ENCODE results near the gene LRRC1.
"Not testable (repeated sequence)": the region's sequence is repeated elsewhere in the genome, so short reads cannot be mapped to it uniquely, and the experiment has no call there.

LRRC1 gene

DNA sequence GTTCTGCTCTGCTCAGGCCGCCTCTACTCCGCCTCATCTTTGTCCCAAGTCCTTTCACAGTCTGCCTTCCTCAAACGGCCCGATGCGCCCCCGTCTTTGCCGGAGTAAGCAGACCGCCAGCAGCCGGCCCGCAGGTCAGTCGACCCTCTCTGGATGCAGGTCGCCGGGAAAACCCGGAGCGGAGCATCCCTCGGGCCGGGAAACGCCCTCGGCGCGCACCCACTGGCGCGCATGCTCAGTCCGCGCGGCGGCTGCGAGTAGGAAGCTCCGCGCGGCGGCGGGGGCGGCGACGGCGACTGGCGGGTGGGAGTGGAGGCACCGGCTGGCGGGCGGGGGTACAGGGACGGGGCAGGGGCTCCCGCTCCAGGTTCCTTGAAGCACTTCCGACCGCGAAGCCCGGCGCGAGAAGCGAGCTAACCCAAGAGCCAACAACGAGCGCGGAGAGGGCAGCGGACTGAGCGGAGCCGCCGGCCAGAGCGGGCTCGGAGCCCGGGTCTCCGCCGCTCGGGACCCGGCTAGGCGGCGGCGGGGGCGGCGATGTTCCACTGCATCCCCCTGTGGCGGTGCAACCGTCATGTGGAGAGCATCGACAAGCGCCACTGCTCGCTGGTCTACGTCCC, at the start of gene LRRC1:
TSS of gene LRRC1 (plus strand) at position 286 of the 620 bp plus-strand sequence. CDS start at position 538, 252 bp downstream.
- DNase-seq, result peak; percentile 86

DNA sequence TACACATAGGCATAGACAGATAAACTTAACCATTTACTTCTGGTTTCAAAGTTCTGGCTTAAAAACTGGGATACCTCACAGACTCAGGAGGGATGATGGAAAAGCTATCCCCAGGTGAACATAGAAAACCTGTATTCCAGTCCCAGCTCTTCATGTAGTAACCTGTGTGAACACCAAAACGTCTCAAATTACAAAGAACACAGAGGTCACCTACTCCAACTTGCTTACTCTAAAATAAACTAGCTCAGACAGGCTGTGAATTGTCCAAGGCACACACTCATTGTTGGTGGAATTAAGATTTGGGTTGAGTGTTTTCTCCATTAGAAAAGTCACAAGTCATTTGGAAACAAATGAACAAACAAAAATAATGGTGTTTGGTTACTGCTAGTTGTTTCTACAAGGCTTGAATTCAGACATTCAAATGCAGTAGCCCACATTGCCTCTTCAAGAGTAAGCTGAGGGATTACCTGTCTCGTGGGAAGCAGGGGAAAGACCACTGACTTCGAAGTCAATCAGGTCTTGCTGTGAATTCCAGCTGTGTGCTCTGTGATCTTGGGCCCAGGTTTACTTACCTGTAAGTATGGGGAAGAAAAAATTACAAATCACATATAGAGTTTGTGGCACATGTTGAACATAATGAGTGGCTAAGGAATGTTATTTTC, 48.2 kb upstream of the LRRC1 start:
- no peak for DNase-seq

DNA sequence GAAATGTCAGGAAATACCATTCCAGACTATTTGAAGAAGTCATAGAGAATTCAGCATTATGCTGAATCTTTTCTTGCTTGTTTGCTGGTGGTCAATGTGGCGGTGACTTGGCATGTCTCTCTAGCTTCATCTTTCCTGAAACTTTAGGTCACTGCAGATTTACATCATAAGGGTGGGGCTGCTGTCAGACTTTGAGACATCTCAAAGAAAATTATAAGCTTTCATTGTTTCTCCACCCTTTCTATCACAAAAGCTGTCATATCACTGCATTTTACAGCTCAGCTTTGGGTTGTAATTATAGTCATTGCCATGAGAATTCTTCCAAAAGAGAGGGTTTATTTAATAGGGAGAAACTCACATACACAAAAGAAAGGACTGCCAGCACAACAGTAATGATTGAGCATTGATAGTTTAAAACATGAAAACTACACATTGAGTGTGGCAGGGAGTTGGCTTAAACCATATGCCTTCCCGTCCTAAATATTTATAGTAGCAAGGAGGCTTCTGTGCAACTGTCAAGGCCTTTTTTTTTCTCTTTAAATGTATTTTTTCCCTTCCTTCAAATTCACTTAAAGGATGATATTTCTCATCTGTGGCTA, 44.7 kb upstream of the LRRC1 start:
- no peak for DNase-seq

DNA sequence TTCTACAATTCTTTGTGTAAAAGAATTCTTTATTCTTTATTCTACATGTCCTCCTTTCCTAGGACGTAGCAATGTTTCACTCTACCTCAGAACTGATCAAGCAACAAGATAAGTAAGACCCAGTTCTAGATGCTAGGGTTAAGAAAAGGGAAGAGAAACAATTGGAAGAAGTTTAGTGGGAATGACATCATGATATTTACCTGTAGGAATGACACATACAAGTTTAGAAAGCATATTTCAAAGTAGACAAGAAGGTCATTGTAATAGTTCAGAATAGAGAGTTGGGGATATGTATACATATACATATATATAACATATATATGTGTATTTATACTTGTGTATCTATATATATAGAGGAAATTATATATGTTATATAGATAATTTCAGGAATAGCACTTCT, 43.4 kb upstream of the LRRC1 start:
- no peak for DNase-seq

- no peak for DNase-seq
Measured at GRCh38 chr6:53752440-53752839, 42.4 kb upstream of the LRRC1 start.

- no peak for DNase-seq
Measured at GRCh38 chr6:53752856-53753255, 41.9 kb upstream of the LRRC1 start.

- DNase-seq, result no peak
Measured at GRCh38 chr6:53754330-53754729, 40.5 kb upstream of the LRRC1 start.

DNA sequence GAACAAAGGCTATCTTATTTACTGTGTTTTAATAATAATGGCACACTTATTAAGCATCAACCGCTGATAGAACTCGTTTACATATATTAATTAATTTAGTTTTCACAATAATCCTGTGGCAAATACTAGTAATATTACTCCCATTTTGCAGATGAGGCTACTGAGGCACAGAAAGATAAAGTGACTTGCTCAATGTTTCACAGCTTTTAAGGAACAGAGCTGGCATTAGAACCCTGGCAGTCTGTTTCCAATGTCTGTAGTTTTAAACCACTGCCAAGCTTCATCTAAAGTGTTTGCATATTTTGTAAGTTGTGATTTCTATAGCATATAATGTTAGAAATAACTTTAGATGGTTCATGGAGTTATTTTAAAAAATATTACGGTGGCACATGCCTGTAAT, 38.4 kb upstream of the LRRC1 start:
- DNase-seq, result no peak

DNA sequence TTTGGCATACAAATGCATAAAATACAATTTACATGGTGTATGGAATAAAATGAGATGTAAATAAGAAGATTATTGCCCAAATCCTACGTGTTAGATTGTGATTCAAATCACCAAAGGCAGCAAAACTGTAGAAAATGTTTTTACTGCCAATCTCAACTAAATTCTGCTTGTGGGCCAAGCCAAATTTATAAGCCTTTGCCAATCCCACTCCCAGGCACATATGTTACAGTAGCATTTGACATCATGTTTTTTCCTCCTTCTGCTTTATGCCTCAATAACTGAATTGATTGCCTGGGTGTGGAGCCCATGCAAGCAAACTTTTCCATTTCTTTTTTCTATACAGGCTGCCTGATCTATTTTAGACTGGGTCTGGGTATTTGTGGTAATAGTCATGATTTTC, 36.3 kb upstream of the LRRC1 start:
- DNase-seq, result no peak

GRCh38 chr6:53761036-53761435, 33.8 kb upstream of the LRRC1 start:
- DNase-seq, result no peak

- no peak for DNase-seq
Measured at GRCh38 chr6:53765270-53765669, 29.5 kb upstream of the LRRC1 start.

DNA sequence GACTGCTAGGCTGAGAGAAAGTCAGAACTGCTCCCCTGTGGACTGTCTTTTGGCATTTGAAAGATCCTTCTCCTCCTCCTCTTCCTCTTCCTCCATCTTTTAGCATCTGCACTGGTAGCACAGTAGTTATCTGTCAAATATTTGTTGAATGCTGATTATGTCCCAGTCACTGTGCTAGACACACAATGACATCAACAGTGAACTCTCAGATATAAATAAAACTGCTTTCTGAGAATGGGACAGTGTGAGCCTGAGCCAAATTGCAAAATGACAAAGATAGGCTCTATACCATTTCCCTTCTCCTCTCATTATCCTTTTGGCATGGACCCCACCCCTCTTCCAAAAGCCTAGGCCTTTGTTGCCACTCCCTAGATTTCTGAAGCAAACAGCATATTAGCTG, 27.9 kb upstream of the LRRC1 start:
- no peak for DNase-seq

- DNase-seq, result no peak
Measured at GRCh38 chr6:53767941-53768340, 26.9 kb upstream of the LRRC1 start.

DNA sequence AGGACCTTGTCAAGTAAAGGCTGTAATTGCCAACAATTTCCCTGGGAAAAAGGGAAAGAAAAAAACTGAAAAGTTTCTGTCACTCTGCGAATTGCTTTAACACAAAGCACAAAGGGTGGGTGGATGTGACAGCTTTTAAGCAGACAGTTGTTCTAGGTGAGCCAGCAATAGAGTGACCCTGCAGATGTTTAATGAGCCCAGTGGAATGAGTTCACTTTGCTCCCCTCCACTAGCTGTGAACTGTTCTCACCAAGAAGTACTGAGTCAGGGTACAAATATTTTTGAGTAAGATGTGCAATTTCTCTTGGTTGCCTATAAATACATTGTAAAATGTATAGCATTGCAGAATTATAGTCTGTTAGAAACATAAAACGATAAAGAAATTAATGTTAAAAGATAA, 26.2 kb upstream of the LRRC1 start:
- no peak for DNase-seq

GRCh38 chr6:53770780-53771249, 24.0 kb upstream of the LRRC1 start:
- no peak for DNase-seq

DNA sequence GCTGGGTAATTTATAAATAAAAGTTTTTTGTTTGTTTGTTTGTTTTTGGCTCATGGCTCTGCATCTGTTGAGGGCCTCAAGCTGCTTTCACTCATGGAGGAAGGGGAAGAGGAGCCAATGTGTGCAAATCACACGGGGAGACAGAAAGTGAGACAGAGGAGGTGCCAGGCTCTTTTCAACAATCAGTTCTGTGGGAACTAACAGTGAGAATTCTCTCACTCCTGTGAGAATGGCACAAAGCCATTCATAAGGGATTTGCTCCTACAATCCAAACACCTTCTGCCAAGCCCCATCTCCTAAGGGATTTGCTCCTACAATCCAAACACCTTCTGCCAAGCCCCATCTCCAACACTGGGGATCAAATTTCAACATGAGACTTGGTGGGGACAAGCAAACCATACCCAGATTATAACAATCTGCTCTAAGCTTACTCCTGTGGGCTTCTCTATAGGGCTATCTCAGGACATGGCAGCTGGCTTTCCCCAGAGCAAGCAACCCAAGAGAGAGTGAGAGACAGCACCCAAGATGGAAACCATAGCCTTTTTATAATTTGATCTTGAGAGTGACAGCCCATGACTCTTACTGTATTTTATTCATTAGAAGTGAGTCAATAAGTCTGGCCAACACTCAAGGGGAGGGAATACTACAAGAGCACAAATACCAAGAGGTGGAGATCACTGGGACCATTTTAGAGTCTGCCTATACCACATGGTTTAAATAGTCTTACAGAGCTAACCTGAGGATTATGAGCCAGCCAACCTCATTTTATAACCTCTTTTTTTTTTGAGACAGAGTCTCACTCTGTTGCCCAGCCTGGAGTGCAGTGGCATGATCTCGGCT, 22.8 kb upstream of the LRRC1 start:
- DNase-seq, result no peak

DNA sequence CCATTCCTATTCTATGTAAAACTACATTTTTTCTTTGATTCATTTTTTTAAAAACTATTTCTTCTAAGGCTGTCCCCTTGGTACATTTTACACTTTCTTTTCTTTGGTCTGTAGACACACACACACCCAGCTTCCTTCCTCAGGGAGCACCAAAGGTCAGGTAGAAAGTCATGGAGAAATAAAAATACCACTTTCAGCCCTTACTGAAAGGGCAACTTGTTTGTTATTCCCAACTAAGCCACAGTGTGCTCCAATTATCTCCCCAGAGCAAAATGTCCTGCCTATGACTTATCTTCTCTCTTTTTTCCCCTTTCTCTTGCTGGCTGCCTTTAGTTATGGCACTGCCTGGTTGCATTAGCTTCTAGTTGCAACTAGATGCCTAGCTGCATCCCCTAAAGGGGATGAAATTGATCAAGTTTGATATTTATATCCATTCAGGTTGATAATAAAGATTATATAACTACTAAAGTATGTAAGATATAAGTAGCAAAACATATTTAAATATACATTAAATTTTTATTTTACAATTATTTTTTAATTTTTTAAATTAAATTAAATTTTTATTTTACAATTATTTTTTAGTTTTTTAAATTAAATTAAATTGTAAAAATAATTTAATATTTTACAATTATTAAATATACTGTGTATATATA, 21.6 kb upstream of the LRRC1 start:
- DNase-seq, result no peak

DNA sequence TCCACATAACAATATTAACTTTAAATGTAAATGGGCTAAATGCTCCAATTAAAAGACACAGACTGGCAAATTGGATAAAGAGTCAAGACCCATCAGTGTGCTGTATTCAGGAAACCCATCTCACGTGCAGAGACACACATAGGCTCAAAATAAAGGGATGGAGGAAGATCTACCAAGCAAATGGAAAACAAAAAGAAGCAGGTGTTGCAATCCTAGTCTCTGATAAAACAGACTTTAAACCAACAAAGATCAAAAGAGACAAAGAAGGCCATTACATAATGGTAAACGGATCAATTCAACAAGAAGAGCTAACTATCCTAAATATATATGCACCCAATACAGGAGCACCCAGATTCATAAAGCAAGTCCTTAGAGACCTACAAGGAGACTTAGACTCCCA, 18.7 kb upstream of the LRRC1 start:
- not testable (repeated sequence) for DNase-seq

GRCh38 chr6:53784991-53785390, 9.8 kb upstream of the LRRC1 start:
- not testable (repeated sequence) for DNase-seq

- DNase-seq, result no peak
Measured at GRCh38 chr6:53786832-53787231, 8.0 kb upstream of the LRRC1 start.

- no peak for DNase-seq
Measured at GRCh38 chr6:53790886-53791285, 3.9 kb upstream of the LRRC1 start.

GRCh38 chr6:53792016-53792415, 2.8 kb upstream of the LRRC1 start:
- no peak for DNase-seq

DNA sequence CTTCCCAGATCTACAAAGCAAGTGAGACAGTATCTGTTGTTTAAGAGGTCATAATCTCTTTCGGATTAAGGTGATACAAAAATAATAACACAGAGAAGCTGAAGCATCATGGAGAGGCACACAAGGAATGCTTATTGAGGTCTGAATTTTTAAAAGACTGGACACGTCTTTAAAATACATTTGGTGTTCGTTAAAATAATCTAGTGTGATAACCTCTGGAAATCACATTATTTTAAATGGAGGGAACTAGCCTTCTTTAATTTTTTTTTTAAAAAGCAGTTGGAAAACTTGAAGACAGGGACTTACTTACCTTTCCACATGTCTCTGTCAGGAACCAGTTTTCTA, 1.9 kb upstream of the LRRC1 start:
- no peak for DNase-seq

Data from activated CD8-positive, alpha-beta memory T cell treated with anti-CD3 and anti-CD28 coated beads, Interleukin-2, amount 50 U/mL, for 4 hours (primary cell).